Psoas muscle (tissue), 8 donors: Measurements from ENCODE around the gene AMH. TPM values are rescaled to one million over a fixed set of nuclear protein-coding genes. Genes with fewer than 3 reads are reported as not detected.

Source experiments
- ATAC-seq, 4 donors: fragments of 200-7000 bp; cut with Tn5 transposase; one replicate each; pipeline ENCODE4 v1.9.1; 2020; ENCODE audit warnings: moderate library complexity in 3 of 4, mild to moderate bottlenecking in 2 of 4
- DNase-seq, 2 donors: peaks; one replicate each; pipeline ENCODE4 v3.0.0-alpha.2; 2020
- H3K27ac ChIP-seq: fragments of 200-600 bp; one replicate; pipeline ENCODE4 v1.8.0; 2022
- H3K27me3 ChIP-seq, 3 donors: fragments of 200-600 bp in 1 of 3; one replicate each; pipeline versions ENCODE4 v1.6.1 to v1.8.0; 2013 to 2022; ENCODE audit warnings: low read length in 2 of 3, mild to moderate bottlenecking in 2 of 3, moderate library complexity in 1 of 3; ENCODE audit not compliant: insufficient read depth in 3 of 3
- H3K36me3 ChIP-seq, 2 donors: fragments of 200-600 bp in 1 of 2; one replicate each; pipeline versions ENCODE4 v1.6.1 to v1.8.0; 2013 to 2022; ENCODE audit warnings: low read depth in 1 of 2, mild to moderate bottlenecking in 1 of 2, moderate library complexity in 1 of 2; ENCODE audit not compliant: insufficient read depth in 1 of 2
- H3K4me1 ChIP-seq: fragments of 200-600 bp; one replicate; pipeline ENCODE4 v1.8.0; 2022
- H3K4me3 ChIP-seq: fragments of 200-600 bp; one replicate; pipeline ENCODE4 v1.8.0; 2022; ENCODE audit warnings: mild to moderate bottlenecking
- H3K9me3 ChIP-seq: fragments of 200-600 bp; one replicate; pipeline ENCODE4 v1.8.0; 2022
- CTCF ChIP-seq: fragments of 200-600 bp; IDR thresholded peaks from one replicate; pipeline ENCODE4 v1.8.0; 2022; ENCODE audit warnings: antibody characterized with exemption
- WGBS, 3 donors: extraction: QIAGEN DNeasy Blood & Tissue Kit; methylation state at CpG; one replicate each; pipeline versions ENCODE4 v1.1.6 to v1.1.7; 2013; 5-methylcytosine and 5-hydroxymethylcytosine counted together
- intact Hi-C, 2 donors: fragments of 100-400 bp; cut with DNase I; formaldehyde crosslinking; loops; one replicate each; pipeline versions ENCODE4 v1.11.0 to v1.14.2; 2022
- polyA plus RNA-seq, 3 donors: library from polyadenylated mRNA; stranded (reverse); fragments of 200-250 nt; gene quantifications; one replicate each; pipeline ENCODE4 v1.2.3, GENCODE V29; 2013
- total RNA-seq, 4 donors: library from RNA; stranded (reverse); fragmentation: NEBNext Ultra II Directional in 2 of 4; extraction: Animal tissue kit (Norgen Biotek cat#: 25700) in 2 of 4; gene quantifications; one replicate each; pipeline versions ENCODE4 v1.2.1 to v1.2.4, GENCODE V29; 2021 to 2023
- donor health status: healthy with polysubstance abuse.
- donor health status: DM: no; HTN: no; CAD: no; lungs with moderate emphysema.
- donor health status: Bipolar disorder and iron deficiency.
- donor health status: healthy.
- donor health status: DM: yes; HTN: yes; CAD: no.
- donor health status: DM: no; HTN: no; CAD: no.
- donor health status: DM: no; HTN: no; CAD: no.
- donor health status: DM: yes; HTN: yes; CAD: no.

Gene AMH
- total and polyA plus RNA-seq, 7 donors, result 0.38 to 3.6 (median 2.2) TPM

GRCh38 chr19:2213799-2214198 lies 35.3 kb upstream of the AMH start:
- Histone ChIP-seq H3K27ac (no peak overlapping the region), H3K27me3 (no peaks in the 10 kb centered on the region), H3K36me3 (peaks cover 0 to 92% of the 10 kb centered on the region in 2 donors), H3K4me1 (no peaks in the 10 kb centered on the region), H3K9me3 (no peaks in the 10 kb centered on the region), H3K4me3 (no peak overlapping the region)
- TF ChIP-seq CTCF, result no peak
- intact Hi-C loops, result no loop called here
- ATAC-seq (peak; percentile 34 to 51 (median 48)), DNase-seq (peak in 1 of 2 donors; percentile 71)
- 58 to 70% (median 61%) methylated on average over 23 to 26 of the region's 26 CpGs for WGBS, 3 donors

- TF ChIP-seq CTCF, result no peak
- intact Hi-C loops, result no loop called here
- no peaks in the 10 kb centered on the region for H3K9me3 ChIP-seq
- no peak overlapping the region for H3K27ac ChIP-seq
- DNase-seq, result no peak
- H3K36me3 ChIP-seq, result peaks cover 0 to 95% of the 10 kb centered on the region in 2 donors
- no peaks in the 10 kb centered on the region for H3K4me1 ChIP-seq
- WGBS, 3 donors, result 63 to 74% (median 66%) methylated on average over 17 of the region's 17 CpGs
- no peak overlapping the region for H3K4me3 ChIP-seq
- ATAC-seq, result peak in 1 of 4 donors; percentile 11
- H3K27me3 ChIP-seq, result no peaks in the 10 kb centered on the region
Observed at GRCh38 chr19:2214251-2214650, 34.9 kb upstream of the AMH start.

- no peak overlapping the region for H3K27ac ChIP-seq
- H3K4me3 ChIP-seq, result no peak overlapping the region
- peaks cover 0 to 98% of the 10 kb centered on the region in 2 donors for H3K36me3 ChIP-seq
- H3K27me3 ChIP-seq, result no peaks in the 10 kb centered on the region
- intact Hi-C loops, result no loop called here
- 83 to 85% (median 84%) methylated on average over 31 of the region's 31 CpGs for WGBS, 3 donors
- no peak for ATAC-seq
- TF ChIP-seq CTCF, result no peak
- H3K9me3 ChIP-seq, result no peaks in the 10 kb centered on the region
- no peaks in the 10 kb centered on the region for H3K4me1 ChIP-seq
- no peak for DNase-seq
Observed at GRCh38 chr19:2215281-2215751, 33.8 kb upstream of the AMH start.

- 95% methylated on average over 42 to 43 of the region's 43 CpGs for WGBS, 3 donors
- DNase-seq, result no peak
Observed at GRCh38 chr19:2216361-2217225, 32.5 kb upstream of the AMH start.

More at GRCh38 chr19:2216361-2217225, 32.5 kb upstream of the AMH start:
- Histone ChIP-seq H3K4me1 (no peaks in the 10 kb centered on the region), H3K27me3 (no peaks in the 10 kb centered on the region), H3K36me3 (peaks cover 0 to 98% of the 10 kb centered on the region in 2 donors), H3K27ac (no peak overlapping the region), H3K9me3 (no peaks in the 10 kb centered on the region), H3K4me3 (no peak overlapping the region)
- intact Hi-C loops, result no loop called here
- no peak for TF ChIP-seq CTCF
- no peak for ATAC-seq
